RWPE2 (cell line): Measurements from ENCODE around the gene UGGT2.

ENCODE experiments used
- ATAC-seq: fragments of 200-7000 bp; cut with Tn5 transposase; 3 replicates; pipeline ENCODE4 v1.9.1; 2021; ENCODE audit warnings: low read depth
- DNase-seq: peaks from one replicate; pipeline ENCODE4 v3.0.0-alpha.2; 2020; ENCODE audit warnings: low spot score
- H3K27ac ChIP-seq: fragments of 450-650 bp; 2 replicates; pipeline ENCODE4 v1.5.1; 2017; ENCODE audit warnings: mild to moderate bottlenecking; ENCODE audit not compliant: poor library complexity, severe bottlenecking
- H3K27me3 ChIP-seq: fragments of 250-450 bp; sonication (Bioruptor Pico); 2 replicates; pipeline ENCODE4 v1.5.1; 2021; ENCODE audit warnings: mild to moderate bottlenecking, moderate library complexity; ENCODE audit not compliant: insufficient read depth, poor library complexity, severe bottlenecking
- H3K36me3 ChIP-seq: fragments of 250-450 bp; sonication (Bioruptor Pico); 2 replicates; pipeline ENCODE4 v1.5.1; 2020; ENCODE audit warnings: low read depth, mild to moderate bottlenecking, moderate library complexity
- H3K4me1 ChIP-seq: fragments of 250-450 bp; sonication (Bioruptor Pico); 2 replicates; pipeline ENCODE4 v1.5.1; 2021; ENCODE audit warnings: mild to moderate bottlenecking, moderate library complexity; ENCODE audit not compliant: insufficient read depth, poor library complexity, severe bottlenecking
- H3K4me3 ChIP-seq: fragments of 250-450 bp; sonication (Bioruptor Pico); 2 replicates; pipeline ENCODE4 v1.5.1; 2021; ENCODE audit warnings: mild to moderate bottlenecking, moderate library complexity; ENCODE audit not compliant: severe bottlenecking
- H3K9me3 ChIP-seq: fragments of 250-450 bp; sonication (Bioruptor Pico); 2 replicates; pipeline ENCODE4 v1.5.1; 2021; ENCODE audit warnings: mild to moderate bottlenecking, moderate library complexity; ENCODE audit not compliant: severe bottlenecking
- TF ChIP-seq, protein P1 (sequence below): fragments of 450-650 bp; IDR thresholded peaks from one replicate; pipeline ENCODE4 v1.5.1; 2017; ENCODE audit warnings: mild to moderate bottlenecking, moderate library complexity; ENCODE audit not compliant: poor library complexity, severe bottlenecking

Gene UGGT2

DNA sequence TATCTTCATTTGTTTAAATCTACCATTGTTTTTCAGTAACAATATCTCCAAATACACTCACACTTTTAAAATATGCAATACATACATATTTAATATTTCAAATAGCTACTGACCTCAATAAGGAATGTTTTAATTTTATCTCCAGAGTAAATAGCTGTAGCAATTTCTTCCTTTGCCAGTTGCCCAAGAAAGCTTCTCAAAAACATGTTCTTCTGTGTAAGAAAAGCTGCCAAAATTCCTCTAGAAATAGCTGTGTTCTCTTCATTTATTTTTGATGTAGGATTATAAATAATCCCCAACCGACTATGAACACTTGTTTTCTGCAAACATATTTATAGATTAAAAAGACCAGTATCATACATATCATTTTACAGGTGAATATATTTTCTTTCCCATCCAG, 150.5 kb downstream of the UGGT2 start:
- DNase-seq: no peak
- Histone ChIP-seq H3K9me3 (no peaks in the 10 kb centered on the region), H3K27ac (no peak overlapping the region), H3K4me3 (no peak overlapping the region), H3K27me3 (no peaks in the 10 kb centered on the region), H3K36me3 (peaks cover 5% of the 10 kb centered on the region; the same call in 1 of the 2 replicates), H3K4me1 (no peaks in the 10 kb centered on the region)
- TF ChIP-seq, protein P1, sequence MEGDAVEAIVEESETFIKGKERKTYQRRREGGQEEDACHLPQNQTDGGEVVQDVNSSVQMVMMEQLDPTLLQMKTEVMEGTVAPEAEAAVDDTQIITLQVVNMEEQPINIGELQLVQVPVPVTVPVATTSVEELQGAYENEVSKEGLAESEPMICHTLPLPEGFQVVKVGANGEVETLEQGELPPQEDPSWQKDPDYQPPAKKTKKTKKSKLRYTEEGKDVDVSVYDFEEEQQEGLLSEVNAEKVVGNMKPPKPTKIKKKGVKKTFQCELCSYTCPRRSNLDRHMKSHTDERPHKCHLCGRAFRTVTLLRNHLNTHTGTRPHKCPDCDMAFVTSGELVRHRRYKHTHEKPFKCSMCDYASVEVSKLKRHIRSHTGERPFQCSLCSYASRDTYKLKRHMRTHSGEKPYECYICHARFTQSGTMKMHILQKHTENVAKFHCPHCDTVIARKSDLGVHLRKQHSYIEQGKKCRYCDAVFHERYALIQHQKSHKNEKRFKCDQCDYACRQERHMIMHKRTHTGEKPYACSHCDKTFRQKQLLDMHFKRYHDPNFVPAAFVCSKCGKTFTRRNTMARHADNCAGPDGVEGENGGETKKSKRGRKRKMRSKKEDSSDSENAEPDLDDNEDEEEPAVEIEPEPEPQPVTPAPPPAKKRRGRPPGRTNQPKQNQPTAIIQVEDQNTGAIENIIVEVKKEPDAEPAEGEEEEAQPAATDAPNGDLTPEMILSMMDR: no peak
- no peak for ATAC-seq

DNA sequence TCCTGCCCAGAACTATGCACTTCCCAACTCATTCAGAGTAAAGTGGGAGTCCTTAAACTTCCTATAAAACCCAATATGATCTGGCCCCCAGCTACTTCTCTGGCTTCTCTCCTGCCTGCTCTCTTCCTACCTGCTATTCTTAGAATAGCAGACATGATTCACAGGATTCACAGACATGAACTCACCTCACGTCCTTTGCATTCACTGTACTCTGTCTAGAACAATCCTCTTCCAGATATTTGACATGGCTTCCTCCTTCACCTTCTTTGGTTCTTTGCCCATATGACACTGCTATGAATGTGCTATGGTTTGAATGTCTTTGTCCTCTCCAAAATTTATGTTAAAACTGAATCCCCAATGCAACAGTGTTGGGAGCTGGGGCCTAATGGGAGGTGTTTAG, 154.9 kb downstream of the UGGT2 start:
- Histone ChIP-seq H3K4me3 (no peak overlapping the region), H3K27ac (peak overlapping the region; percentile 18), H3K4me1 (peaks cover 8% of the 10 kb centered on the region), H3K36me3 (peaks cover 22% of the 10 kb centered on the region), H3K27me3 (no peaks in the 10 kb centered on the region), H3K9me3 (no peaks in the 10 kb centered on the region)
- TF ChIP-seq, protein P1: no peak
- ATAC-seq (peak; percentile 58; the same call in 1 of the 3 replicates), DNase-seq (no peak)

DNA sequence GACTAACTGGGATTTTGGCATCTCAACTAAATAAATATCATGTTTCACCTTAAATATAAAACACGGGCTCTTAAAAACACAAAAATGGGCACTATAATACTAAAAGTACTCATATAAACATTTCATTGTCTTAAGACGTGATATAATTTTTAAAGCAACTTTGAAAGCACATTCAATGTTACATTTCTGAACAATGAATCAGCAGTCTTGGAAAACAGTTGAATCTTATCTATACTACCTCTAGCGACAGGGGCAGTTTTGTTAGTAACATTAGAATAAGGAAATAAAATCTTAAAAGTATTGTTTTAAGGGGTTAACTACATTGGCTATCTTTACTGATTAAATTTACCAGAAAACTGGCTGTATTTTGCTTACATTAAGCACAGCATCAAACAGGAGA, 156.9 kb downstream of the UGGT2 start:
- Histone ChIP-seq H3K27ac (no peak overlapping the region), H3K9me3 (no peaks in the 10 kb centered on the region), H3K27me3 (no peaks in the 10 kb centered on the region), H3K4me3 (no peak overlapping the region), H3K4me1 (peaks cover 8% of the 10 kb centered on the region), H3K36me3 (peaks cover 35% of the 10 kb centered on the region)
- DNase-seq (no peak), ATAC-seq (no peak; the same call in 2 of the 3 replicates)
- TF ChIP-seq, protein P1: no peak

DNA sequence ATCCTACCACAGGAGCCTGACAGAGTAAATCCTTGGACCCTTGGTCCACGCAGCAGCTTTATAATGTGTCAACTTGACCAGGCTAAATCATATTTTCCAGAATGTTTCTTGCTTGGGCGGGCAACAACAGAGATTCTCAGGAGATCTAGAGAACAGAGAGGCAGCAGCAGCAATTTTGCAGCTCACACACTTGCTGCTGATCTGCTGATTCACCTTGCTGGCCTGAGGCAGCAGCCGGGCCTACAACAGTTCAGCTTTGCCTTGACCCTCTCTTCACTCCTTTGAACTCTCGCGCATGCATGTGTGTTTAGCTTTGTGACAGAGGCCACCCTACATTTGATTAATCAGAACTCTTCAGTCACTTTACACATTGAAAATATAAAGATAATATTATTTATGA, 159.3 kb downstream of the UGGT2 start:
- TF ChIP-seq, protein P1: no peak
- no peaks in the 10 kb centered on the region for H3K9me3 ChIP-seq
- peaks cover 8% of the 10 kb centered on the region for H3K4me1 ChIP-seq
- no peak for DNase-seq
- no peaks in the 10 kb centered on the region for H3K27me3 ChIP-seq
- H3K27ac ChIP-seq: no peak overlapping the region
- no peak for ATAC-seq
- no peak overlapping the region for H3K4me3 ChIP-seq
- peaks cover 42% of the 10 kb centered on the region for H3K36me3 ChIP-seq

DNA sequence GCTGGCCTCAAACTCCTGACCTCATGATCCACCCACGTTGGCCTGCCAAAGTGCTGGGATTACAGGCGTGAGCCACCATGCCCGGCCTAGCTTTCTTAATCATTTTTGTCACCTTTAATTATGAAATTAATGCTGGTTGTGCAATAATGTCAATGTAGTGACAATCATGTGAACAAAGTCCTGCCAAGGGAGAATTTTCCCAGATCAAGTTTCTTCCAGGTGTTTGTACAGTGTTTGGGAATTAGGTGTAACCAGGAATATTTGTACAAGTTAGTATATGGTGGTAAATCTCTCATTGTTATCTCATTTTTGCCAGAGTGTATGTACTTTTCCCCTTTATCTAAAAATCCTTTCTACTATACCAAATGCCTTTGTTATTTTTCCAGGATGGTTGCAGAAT, 171.1 kb downstream of the UGGT2 start:
- H3K4me1 ChIP-seq: no peaks in the 10 kb centered on the region
- no peaks in the 10 kb centered on the region for H3K27me3 ChIP-seq
- no peak overlapping the region for H3K4me3 ChIP-seq
- DNase-seq (no peak), ATAC-seq (no peak)
- no peak overlapping the region for H3K27ac ChIP-seq
- H3K9me3 ChIP-seq: no peaks in the 10 kb centered on the region
- H3K36me3 ChIP-seq: peaks cover 14% of the 10 kb centered on the region
- TF ChIP-seq, protein P1: no peak
